ENCODE measurements around the gene PLXDC1. TPM values are rescaled to one million over a fixed set of nuclear protein-coding genes. Genes with fewer than 3 reads are reported as not detected.

PLXDC1 gene
- total and polyA plus RNA-seq, 2 of the 8 experiments (the other 6 are each of a cell fraction or from before 2014, with no cell fraction given) = 4.1 to 14.6 TPM

DNA sequence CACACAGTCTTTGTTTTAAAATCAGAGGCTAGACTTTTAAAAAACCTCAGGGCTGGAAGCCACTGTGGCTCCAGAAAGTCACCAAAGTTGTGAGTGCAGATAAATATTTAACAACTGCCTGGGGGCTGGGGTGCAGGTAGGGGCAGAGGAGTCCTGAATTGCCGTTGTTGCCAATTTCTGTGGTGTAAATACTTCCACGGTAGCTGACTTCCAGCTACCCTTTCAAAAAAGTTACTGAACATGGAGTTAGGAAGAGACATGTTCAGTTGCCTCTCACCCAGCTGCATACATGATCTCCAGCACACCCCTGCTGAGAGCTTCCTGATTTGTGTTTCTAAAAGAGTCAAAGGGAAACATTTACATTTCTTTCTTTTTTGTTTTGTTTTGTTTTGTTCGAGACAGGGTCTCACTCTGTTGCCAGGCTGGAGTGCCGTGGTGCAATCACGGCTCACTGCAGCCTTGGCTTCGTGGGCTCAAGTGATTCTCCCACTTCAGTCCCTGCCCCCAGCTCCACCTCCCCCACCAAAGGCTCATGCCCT, 58.7 kb downstream of the PLXDC1 start:
- no peak for FAIRE-seq
- H3K23me2 ChIP-seq (ENCODE audit: low read depth, low read length) = no peaks in the 10 kb centered on the region
- no peak overlapping the region for H2BK120ac ChIP-seq (replicated peaks; ENCODE audit: low read depth, low read length)
- TF ChIP-seq SRF (IDR thresholded peaks at IDR 0.05; ENCODE audit: low read depth, low read length) (no peak), POU5F1 (IDR thresholded peaks at IDR 0.05; ENCODE audit: low read depth, low read length) (no peak), SAP30 (IDR thresholded peaks at IDR 0.05; ENCODE audit: insufficient read depth, insufficient replicate concordance, low read length) (no peak)
- H3K79me2 ChIP-seq (ENCODE audit: control insufficient read depth in 1 of 2, insufficient read depth in 2 of 2, low read length in 2 of 2) = no peaks in the 10 kb centered on the region
- 83% methylated on average over 6 of the region's 6 CpGs; no CpG with 5 or more reads in 1 of the 2 experiments for WGBS, 2 experiments (ENCODE audit: extremely low coverage in 1 of 2, insufficient coverage in 1 of 2, insufficient read length in 1 of 2, insufficient replicate concordance in 2 of 2, low coverage in 1 of 2, low lambda C conversion rate in 2 of 2, missing lambda C conversion rate in 1 of 2)
- H3K4me3 ChIP-seq (ENCODE audit: extremely low read depth in 1 of 4, insufficient read depth in 2 of 4, low read depth in 3 of 4, low read length in 4 of 4) = no peak overlapping the region
- H2AK5ac ChIP-seq (ENCODE audit: low read depth, low read length) = no peak overlapping the region
- no peak overlapping the region for H4K5ac ChIP-seq (ENCODE audit: insufficient read length, low read depth, low read length)
- no peak overlapping the region for H3K56ac ChIP-seq (replicated peaks; ENCODE audit: insufficient read length, low read depth, low read length)
- 0 out of 2 replicates have a peak overlapping the region, but pooled peaks have one; percentile 9 for H2BK5ac ChIP-seq (ENCODE audit: low read depth, low read length)
- no peak overlapping the region for H2BK20ac ChIP-seq (ENCODE audit: low read length)
- H3K79me1 ChIP-seq (ENCODE audit: low read depth, low read length) = no peaks in the 10 kb centered on the region
- no peaks in the 10 kb centered on the region for H3K27me3 ChIP-seq (replicated peaks in 1 of 4; ENCODE audit: control insufficient read depth in 3 of 4, extremely low read depth in 1 of 4, insufficient read depth in 3 of 4, low read length in 3 of 4)
- no peak overlapping the region for H3K4ac ChIP-seq (replicated peaks; ENCODE audit: insufficient read length, low read depth, low read length)
- DNase-seq (ENCODE audit: low read depth in 1 of 2, low spot score in 2 of 2) = no peak
- ChIA-PET CTCF (ENCODE audit: partially characterized antibody) (interaction anchor here (0.6 to 4.9 kb wide), 19 partner anchors 13 to 109 kb away, joined by 3 to 45 read pairs (median 4); partner anchors contain the start of gene PLXDC1), POLR2A (ENCODE audit: partially characterized antibody) (no interaction called here)
- H4K8ac ChIP-seq (ENCODE audit: extremely low read depth, insufficient read depth, low read length) = no peak overlapping the region
- no peaks in the 10 kb centered on the region for H4K20me1 ChIP-seq (replicated peaks in 1 of 2; ENCODE audit: control insufficient read depth in 1 of 2, insufficient read depth in 2 of 2, low read length in 2 of 2)
- H3K23ac ChIP-seq (ENCODE audit: insufficient read length) = no peak overlapping the region
- no peak overlapping the region for H2AFZ ChIP-seq (ENCODE audit: low read length)
- no peaks in the 10 kb centered on the region for H3K36me3 ChIP-seq (ENCODE audit: control insufficient read depth in 2 of 4, insufficient read depth in 4 of 4, low read length in 3 of 4)
- H4K91ac ChIP-seq (replicated peaks; ENCODE audit: insufficient read length, low read length) = no peak overlapping the region
- no peak overlapping the region for H3K27ac ChIP-seq (ENCODE audit: low read depth, low read length)
- H3K14ac ChIP-seq (ENCODE audit: insufficient read length) = no peak overlapping the region
- 0 out of 7 replicates have a peak, but pooled peaks cover 0 to 3% (median 0%) of the 10 kb centered on the region in 4 experiments for H3K4me1 ChIP-seq (replicated peaks in 1 of 4; ENCODE audit: control insufficient read depth in 3 of 4, insufficient read depth in 4 of 4, low read length in 3 of 4)
- H3K4me2 ChIP-seq (ENCODE audit: insufficient read depth in 1 of 2, low read depth in 2 of 2, low read length in 2 of 2) = no peak overlapping the region
- no peak overlapping the region for H2BK12ac ChIP-seq (ENCODE audit: low read depth, low read length)
- no peak overlapping the region; the same call in 1 of the 2 replicates for H3K18ac ChIP-seq (ENCODE audit: extremely low read depth, low read length)
- no peaks in the 10 kb centered on the region for H3K9me3 ChIP-seq (ENCODE audit: insufficient read depth in 2 of 2, low read depth in 1 of 2, low read length in 1 of 2)
- no peak overlapping the region for H2BK15ac ChIP-seq (ENCODE audit: low read length)
- H3K9ac ChIP-seq (replicated peaks in 1 of 4; ENCODE audit: extremely low read depth in 1 of 4, low read depth in 3 of 4, low read length in 3 of 4) = no peak overlapping the region

Measured in H1 (cell line).